Measurements from ENCODE around the gene CNMD. TPM values are rescaled to one million over a fixed set of nuclear protein-coding genes. Genes with fewer than 3 reads are reported as not detected.

The CNMD gene
- total RNA-seq (ENCODE audit: low replicate concordance) = not detected in 2 replicates

DNA sequence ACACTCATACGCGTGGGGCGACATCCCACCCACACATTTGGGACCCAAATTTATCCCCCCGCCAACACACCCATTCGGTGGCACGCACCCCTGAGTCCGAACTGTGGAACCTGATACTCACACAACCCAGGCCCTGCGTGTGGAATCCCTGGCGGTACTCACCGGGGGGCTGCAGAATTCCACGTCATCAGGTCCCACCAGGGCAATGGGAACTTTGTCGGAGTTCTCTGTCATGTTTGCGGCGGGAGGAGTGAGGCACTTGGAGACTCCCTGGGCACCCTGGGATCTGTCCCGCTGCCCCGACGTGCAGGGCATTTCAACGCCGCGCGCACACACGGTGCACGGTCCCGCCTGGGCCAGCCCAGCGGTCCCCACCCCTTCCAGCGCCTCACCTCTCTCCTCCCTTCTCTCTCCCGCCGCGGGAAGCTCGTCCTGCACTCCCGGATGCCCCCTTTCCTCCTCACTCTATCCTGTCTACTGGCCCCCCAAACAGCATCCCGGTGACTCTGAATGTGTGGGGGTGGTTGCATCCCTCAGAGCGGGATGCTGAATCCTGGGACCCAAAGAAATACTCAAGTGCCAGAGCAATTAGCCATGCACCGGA lies at the start of gene CNMD:
Gene CNMD (minus strand): TSS at position 353 of the 604 bp plus-strand sequence. CDS start 119 bp downstream, at position 234.
- H3K4me3 ChIP-seq (ENCODE audit: low read depth, low read length) = peak within 1 kb of the TSS; percentile 17
- TF ChIP-seq, protein P1, sequence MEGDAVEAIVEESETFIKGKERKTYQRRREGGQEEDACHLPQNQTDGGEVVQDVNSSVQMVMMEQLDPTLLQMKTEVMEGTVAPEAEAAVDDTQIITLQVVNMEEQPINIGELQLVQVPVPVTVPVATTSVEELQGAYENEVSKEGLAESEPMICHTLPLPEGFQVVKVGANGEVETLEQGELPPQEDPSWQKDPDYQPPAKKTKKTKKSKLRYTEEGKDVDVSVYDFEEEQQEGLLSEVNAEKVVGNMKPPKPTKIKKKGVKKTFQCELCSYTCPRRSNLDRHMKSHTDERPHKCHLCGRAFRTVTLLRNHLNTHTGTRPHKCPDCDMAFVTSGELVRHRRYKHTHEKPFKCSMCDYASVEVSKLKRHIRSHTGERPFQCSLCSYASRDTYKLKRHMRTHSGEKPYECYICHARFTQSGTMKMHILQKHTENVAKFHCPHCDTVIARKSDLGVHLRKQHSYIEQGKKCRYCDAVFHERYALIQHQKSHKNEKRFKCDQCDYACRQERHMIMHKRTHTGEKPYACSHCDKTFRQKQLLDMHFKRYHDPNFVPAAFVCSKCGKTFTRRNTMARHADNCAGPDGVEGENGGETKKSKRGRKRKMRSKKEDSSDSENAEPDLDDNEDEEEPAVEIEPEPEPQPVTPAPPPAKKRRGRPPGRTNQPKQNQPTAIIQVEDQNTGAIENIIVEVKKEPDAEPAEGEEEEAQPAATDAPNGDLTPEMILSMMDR (IDR thresholded peaks at IDR 0.05; ENCODE audit: insufficient read depth, low read length) = no peak
- no peak for DNase-seq (ENCODE audit: low read depth)

DNA sequence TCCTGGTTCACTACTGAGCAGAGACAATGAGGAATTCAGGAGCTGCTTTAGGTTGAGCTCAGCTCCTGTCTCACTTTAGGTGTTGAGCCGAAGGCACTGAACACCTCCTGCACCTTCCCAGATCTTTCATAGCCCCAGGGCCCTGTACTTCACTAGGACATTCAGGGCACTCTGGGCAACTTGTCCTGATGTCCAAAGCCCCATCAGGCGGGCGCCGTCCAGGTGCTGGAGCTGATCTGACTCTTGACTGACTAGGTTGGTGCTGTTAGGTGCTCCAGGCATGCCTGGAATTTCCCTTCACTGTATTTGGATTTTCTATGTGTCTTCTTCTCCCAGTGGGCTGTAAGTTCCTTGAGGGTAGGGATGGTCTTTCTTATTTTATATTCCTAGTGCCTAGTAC lies 48.4 kb upstream of the CNMD start:
- no peak for DNase-seq (ENCODE audit: low read depth)
- TF ChIP-seq, protein P1 (IDR thresholded peaks at IDR 0.05; ENCODE audit: insufficient read depth, low read length) = no peak
- no peak overlapping the region for H3K4me3 ChIP-seq (ENCODE audit: low read depth, low read length)

- H3K4me3 ChIP-seq (ENCODE audit: low read depth, low read length) = no peak overlapping the region
- TF ChIP-seq, protein P1 (IDR thresholded peaks at IDR 0.05; ENCODE audit: insufficient read depth, low read length) = no peak
- DNase-seq (ENCODE audit: low read depth) = no peak
These were observed 47.6 kb upstream of the CNMD start for GRCh38 chr13:52787235-52787634.

DNA sequence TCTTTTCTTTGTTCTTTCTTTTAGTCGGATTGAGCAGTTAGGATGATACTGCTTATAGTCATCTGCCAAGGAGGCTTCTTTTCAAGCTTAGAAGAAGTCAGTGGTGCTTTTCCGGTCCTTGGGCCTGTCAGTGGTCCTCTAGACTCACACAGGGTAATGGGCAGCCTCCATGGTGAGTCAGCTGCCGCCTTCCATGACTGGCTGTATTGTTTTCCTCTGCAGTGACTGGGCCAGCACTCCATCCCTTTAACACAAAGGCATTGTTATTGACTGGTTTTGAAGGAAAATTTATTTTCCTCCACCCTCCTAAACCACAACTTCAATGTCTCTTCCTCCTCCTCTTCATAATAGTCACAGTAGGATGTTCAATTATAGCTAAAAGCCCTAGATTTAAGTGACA lies 47.1 kb upstream of the CNMD start:
- no peak for DNase-seq (ENCODE audit: low read depth)
- TF ChIP-seq, protein P1 (IDR thresholded peaks at IDR 0.05; ENCODE audit: insufficient read depth, low read length) = no peak
- no peak overlapping the region for H3K4me3 ChIP-seq (ENCODE audit: low read depth, low read length)

GRCh38 chr13:52785739-52786138 lies 46.1 kb upstream of the CNMD start:
- DNase-seq (ENCODE audit: low read depth) = no peak
- H3K4me3 ChIP-seq (ENCODE audit: low read depth, low read length) = no peak overlapping the region
- TF ChIP-seq, protein P1 (IDR thresholded peaks at IDR 0.05; ENCODE audit: insufficient read depth, low read length) = no peak

DNA sequence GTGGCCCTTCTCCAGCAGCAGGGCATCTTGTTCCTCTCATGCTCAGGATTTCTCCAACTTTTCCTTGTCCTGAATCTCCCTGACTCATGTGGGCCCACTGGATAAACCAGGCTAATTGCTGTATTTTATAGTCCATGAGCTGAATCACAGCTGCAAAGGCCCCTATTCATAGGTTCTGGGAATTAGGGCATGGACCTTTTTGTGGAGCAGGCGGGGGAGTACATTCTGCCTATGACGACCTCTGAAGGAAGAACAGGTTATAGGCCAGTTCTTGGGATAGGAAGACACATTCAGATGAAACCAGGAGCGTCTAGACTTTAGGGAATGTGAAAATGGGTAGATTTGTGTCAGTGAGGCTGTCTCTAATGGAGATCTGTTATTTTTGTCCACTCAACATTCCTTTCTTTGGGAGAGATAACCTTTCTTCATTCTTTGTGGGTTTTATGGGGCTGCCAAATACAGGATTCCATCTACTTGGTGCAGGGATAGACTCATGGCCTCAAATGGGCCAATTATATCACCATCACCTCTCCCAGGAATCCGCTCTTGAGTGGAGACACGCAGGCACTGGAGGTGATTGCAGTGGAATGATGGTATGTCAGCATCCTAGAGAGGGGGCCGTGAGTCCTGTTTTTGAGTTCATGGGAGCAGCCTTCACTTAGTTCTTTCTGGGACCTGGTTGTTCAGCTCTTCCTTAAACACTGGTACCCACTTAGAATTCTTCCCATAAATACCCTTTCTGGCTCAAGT lies 45.1 kb upstream of the CNMD start:
- TF ChIP-seq, protein P1 (IDR thresholded peaks at IDR 0.05; ENCODE audit: insufficient read depth, low read length) = no peak
- no peak overlapping the region for H3K4me3 ChIP-seq (ENCODE audit: low read depth, low read length)
- DNase-seq (ENCODE audit: low read depth) = no peak

Data from fibroblast of the aortic adventitia (primary cell).